Renal pelvis (tissue), 4 donors: ENCODE measurements around the gene DLG3. TPM values are rescaled to one million over a fixed set of nuclear protein-coding genes. Genes with fewer than 3 reads are reported as not detected.
"Not testable (repeated sequence)": the region's sequence is repeated elsewhere in the genome, so short reads cannot be mapped to it uniquely, and the experiment has no call there.

Experiments used
- DNase-seq: peaks from one replicate; pipeline ENCODE4 v3.0.0-alpha.2; 2013
- polyA plus RNA-seq, 3 donors: library from polyadenylated mRNA; unstranded; fragments of 120-200 nt; gene quantifications; one replicate each; pipeline ENCODE4 v1.2.1, GENCODE V29; 2013; ENCODE audit not compliant: insufficient read length in 3 of 3

The DLG3 gene
- polyA plus RNA-seq, 3 donors, result 39.3 to 49.1 (median 39.5) TPM

- no peak for DNase-seq
Measured at GRCh38 chrX:70505451-70505841, 60.8 kb downstream of the DLG3 start.

DNA sequence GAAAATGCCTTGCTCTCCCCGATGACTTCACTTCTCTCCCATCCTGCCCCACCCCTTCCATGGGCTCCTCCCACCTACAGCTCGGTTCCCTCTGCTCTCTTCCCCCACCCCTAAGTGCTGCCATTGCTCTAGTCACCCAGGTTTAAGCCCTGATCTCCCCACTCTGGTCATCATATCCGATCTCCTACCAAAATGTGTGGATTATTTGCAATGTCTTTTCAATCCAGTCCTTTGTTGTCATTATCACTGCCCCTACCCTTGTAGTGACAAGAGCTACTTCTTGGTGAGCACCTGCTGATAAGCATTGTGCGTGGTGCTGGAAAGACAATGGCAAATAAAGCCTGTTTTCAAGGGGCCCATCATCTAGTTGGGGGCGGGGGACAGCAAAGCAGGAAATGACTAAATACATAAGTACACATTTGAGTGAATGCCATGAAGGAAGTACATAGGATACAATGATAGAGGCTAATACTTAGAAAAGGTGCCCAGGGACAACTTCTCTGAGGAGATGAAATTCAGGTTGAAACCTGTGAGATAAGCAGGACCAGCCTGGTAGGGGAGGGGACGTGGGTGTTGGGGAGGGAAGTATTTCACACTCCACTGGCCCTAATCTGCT lies 63.8 kb downstream of the DLG3 start:
- no peak for DNase-seq

DNA sequence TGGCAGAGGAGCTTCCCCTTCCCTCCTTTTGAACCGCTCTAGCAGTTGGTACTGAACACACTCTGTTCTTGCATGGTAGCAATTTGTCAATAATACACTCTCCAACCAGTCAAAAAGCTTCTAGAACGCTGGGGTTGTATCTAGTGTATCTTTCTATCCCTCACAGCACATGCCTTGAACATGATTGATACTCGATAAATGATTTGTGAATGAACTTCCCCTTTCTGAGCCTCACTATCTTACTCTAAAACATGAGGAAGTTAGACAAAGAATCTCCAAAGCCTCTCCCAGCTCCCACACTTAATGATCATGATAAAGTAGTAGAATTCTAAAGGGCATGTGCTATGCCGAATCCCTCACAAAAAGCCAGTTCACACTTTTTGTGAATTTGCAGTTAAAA lies 64.4 kb downstream of the DLG3 start:
- DNase-seq, result no peak

GRCh38 chrX:70515270-70515669 lies 70.6 kb downstream of the DLG3 start:
- not testable (repeated sequence) for DNase-seq

GRCh38 chrX:70515692-70516091 lies 71.1 kb downstream of the DLG3 start:
- DNase-seq, result not testable (repeated sequence)

DNA sequence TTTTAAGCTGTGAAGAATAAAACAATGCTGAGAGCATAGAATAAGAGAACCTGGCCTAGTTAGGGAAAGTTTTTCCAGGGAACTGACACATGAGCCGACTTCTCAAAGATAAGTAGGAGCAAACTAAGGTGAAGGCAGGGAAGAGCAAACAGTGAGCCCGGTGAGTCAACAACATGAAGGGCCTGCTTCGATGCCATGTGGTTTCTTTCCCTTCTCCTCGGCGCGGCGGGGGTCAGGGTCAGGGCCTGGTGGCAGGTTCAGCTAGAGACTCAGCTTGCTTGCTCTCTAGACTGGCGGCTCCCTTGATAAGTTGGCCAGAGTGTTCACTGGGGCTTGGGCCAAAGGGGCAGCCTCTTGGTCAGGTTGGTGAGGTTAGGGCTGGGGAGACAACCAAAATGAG lies 81.1 kb downstream of the DLG3 start:
- no peak for DNase-seq

DNA sequence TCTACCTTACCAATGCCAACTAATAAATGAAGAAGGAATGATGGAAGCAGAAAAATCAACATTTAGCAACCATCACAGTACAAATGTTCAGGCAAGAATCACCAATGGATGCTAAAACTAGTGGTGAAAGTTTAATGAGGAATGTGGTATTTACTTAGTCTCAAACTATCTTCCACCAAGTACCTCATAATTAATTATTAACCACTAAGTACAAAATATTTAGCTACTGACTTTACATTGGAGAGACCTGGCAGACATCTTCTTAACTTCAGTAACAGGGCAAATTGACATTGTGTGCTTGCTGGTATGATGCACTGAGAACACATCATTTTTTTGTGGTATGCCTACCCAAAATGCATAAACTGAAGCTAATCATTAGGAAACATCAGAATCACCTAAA lies 82.4 kb downstream of the DLG3 start:
- DNase-seq, result no peak

DNA sequence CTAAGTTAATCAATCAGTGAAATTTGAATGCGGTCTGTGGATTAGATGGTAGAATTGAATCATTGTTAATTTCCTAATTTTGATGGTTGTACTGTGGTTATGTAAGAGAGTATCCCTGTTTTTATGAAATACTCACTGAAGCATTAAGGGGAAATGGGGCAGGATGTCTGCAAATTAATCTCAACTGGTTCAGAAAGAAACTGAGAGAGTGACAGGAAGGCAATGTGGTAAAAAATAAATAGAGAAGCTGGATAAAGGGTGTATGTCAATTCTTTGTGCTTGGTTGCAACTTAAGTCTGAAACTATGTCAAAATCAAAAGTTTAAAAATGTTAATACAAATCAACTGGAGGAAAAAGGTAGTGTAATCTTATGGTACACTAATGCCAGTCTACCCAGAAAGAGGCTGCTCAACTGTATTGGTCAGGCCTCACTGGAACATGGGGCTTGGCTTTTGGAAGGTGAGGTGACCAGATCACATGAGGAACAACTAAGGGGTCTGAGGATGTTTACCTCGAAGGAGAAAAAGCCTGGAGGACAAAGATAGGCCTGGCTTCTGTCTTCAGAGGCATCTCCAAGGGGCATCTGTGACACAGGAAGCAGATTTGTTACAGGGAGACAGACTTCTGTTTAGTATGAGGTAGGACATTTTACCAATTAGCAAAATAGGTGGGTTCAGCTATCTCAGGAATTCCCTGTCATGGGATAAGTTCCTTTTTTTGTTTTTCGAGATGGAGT lies 83.1 kb downstream of the DLG3 start:
- no peak for DNase-seq

DNA sequence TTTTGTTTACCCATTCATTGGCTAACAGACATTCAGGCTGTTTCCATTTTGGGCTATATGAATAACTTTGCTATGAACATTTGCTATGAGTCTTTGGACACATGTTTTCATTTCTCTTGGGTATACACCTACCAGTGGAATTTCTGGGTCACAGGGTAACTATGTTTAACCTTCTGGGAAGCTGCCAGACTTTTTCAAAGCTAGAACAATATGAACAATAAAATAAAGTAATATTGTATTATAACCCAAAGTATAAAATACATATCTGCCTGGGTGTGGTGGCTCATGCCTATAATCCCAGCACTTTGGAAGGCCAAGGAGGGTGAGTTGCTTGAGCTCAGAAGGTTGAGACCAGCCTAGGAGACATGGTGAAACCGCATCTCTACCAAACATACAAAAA lies 90.6 kb downstream of the DLG3 start:
- no peak for DNase-seq

- no peak for DNase-seq
Measured at GRCh38 chrX:70549429-70549828, 104.8 kb downstream of the DLG3 start.

- no peak for DNase-seq
Measured at GRCh38 chrX:70552130-70552704, 107.6 kb downstream of the DLG3 start.

GRCh38 chrX:70553516-70553915 lies 108.9 kb downstream of the DLG3 start:
- DNase-seq, result no peak

GRCh38 chrX:70554081-70554480 lies 109.4 kb downstream of the DLG3 start:
- DNase-seq, result peak; percentile 2

DNA sequence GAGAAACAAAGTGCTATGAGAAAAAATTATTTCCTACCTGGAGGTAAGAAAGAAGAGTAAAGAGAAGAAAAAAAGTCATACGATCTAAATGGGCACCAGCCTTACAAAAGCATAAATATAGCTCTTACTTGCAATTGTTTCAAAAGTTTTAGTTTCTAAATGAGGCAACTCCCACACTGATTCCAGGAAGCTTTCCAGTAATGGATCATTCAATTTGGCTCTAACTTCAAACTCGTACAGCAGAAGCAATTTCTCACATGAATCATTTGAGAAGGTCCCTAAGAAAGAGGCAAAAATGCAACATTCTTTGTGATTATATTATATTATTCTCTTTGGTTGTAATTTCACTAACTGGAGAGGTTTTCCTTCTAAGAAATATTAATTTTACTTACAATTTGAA lies 109.9 kb downstream of the DLG3 start:
- DNase-seq, result no peak

GRCh38 chrX:70554948-70555347 lies 110.3 kb downstream of the DLG3 start:
- DNase-seq, result no peak

Other genes starting within 250 kb of the DLG3 start
- gene AWAT1, start 210.2 kb upstream of the DLG3 start, polyA plus RNA-seq, result under 1 TPM in 1 of 3 donors, not detected in 2; 0.13 TPM
- gene P2RY4, start 184.6 kb upstream of the DLG3 start, polyA plus RNA-seq, result under 1 TPM; 0.14 to 0.68 (median 0.56) TPM
- gene ARR3, start 176.5 kb upstream of the DLG3 start, polyA plus RNA-seq, result 1 to 10 TPM in 2 of 3 donors, under 1 TPM in 1; 0.51 to 1.7 (median 1.4) TPM
- gene RAB41, start 162.7 kb upstream of the DLG3 start, polyA plus RNA-seq, result 1 to 10 TPM in 2 of 3 donors, under 1 TPM in 1; 0.85 to 1.3 (median 1.2) TPM
- 10 to 100 TPM; 48.8 to 59.1 (median 58.5) TPM for gene PDZD11, start 154.9 kb upstream of the DLG3 start, polyA plus RNA-seq
- 10 to 100 TPM; 17.0 to 20.6 (median 17.7) TPM for gene KIF4A, start 154.7 kb upstream of the DLG3 start, polyA plus RNA-seq
- gene GDPD2, start 21.5 kb upstream of the DLG3 start, polyA plus RNA-seq, result 1 to 10 TPM; 1.4 to 2.2 (median 2.0) TPM